Medulla oblongata (tissue), 1 donor: Measurements from ENCODE around the gene ZDHHC8.

Experiments
- DNase-seq: peaks from one replicate; pipeline ENCODE4 v3.0.0-alpha.2; 2015; ENCODE audit errors: extremely low spot score

Gene ZDHHC8

DNA sequence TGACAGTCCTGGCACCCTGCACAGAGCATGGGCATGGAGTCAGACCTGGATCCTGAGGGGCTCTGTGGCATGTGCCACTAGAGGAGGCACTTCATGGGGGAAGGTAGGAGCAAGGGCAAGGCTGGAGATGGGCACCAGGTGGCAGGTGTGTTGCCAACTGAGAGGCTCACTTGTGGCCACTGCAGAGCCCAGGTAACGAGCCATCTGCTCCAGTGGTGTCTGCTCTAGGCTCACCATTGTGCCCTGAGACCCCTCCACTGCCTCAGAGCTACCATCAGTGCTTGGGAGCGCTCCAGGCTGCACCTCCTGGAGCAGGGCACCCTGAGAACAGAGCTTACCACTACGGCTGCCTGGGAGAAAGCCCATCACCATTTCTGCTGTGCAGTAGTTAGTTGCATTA, 1.3 kb upstream of the ZDHHC8 start:
- DNase-seq = no peak

DNA sequence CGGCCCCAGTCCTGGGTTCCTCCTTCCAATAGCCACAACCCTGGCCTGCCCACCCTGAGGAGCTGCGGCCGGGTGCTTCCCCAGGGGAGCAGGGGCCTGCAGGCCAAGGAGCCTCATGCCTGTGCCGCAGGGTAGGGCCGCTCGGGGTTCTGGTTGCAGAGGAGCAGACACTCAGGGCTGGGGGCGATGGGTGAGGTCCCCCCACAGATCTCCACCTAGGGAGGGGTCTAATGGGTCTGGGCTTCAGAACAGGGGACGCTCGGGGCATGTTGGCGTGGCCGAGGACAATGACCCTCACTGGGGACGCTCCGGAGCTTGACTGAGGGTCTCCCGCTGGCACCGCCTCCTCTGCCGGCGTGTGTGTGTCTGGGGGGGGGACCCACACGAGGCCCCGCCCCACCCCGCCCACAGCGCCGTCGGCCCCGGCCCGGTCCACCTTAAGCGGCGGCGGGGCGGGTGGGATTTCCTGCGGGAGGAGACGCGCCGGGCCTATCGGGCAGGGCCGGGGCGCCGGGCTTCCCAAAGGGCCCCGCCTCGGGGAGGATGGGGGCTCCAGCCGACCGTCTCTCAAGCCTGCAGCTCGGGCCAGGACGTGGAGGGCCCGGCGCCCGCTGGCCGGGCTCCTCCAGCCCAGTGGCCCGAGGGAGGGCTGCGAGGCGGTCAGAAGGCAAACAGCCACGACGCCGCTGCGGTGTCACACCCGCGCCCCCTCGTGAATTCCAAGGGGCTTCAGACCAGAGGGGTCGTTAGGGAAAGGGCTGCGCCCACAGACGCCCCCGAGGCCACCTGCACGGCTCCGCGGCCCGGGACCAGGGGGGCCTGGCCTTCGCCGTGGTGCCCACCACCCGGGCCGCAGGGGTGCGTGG, 640 bp upstream of the ZDHHC8 start:
- DNase-seq = peak; percentile 89

DNA sequence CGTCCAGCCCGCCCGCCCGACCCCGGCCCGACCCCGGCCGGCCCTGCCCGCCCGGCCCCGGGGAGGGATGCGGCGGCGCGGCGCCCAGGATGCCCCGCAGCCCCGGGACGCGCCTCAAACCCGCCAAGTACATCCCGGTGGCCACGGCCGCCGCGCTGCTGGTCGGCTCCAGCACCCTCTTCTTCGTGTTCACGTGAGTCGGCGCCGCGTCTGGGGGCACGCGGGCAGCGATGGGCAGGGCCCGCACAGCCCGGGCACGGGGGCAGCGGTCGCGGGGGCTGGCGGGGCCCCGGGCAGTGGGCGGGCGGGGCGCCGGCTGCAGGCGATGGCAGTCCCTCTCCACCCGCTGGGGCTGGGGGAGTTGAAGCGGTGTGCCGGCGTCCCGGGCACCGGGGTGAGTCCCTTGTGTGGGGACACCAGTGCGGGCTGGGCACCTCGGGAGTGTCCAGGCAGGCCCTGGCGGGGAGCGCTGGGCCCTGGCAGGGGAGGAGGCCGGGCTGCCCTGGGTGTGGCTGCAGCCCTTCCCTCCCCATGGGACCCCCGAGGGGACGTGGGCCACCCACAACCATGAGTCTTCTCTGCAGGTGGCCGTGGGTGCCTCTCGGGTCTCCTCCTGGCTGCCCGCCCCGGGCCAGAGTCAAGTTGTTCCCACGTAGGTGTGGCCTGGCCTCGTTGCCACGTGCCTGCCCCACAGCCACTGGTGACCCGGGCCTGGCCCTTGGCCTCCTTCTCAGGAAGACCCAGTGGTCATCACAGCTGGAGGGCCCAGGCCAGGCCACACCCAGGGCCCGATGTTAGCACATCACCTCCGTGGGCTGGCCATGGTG, 468 bp downstream of the ZDHHC8 start:
- no peak for DNase-seq

DNA sequence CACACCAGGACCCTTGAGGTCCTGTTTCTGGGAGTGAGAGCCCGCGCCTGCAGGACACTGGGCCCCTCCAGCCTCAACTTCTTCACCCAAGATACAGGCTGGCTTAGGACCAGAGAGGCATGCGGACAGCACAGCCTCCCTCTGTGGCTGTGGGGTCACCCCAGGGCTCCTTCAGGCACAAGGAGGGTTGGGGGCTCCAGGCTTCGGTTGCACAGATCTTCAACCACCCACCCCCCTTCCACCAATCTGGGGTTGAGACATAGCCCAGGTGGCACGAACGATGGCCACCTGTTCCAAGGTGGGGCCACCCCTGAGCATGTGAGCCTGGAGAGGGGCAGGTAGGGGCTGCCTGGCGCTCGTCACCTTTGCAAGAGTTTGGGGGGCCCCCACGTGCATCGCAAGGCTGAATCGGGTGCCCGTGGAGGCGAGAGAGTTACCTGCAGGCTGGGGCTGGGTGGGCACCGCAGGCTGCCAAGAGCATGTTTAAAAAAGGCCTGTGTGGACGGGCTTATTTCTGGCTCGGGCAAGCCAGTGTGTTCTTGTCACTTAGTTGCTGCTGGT, 1.2 kb downstream of the ZDHHC8 start:
- DNase-seq = no peak

DNA sequence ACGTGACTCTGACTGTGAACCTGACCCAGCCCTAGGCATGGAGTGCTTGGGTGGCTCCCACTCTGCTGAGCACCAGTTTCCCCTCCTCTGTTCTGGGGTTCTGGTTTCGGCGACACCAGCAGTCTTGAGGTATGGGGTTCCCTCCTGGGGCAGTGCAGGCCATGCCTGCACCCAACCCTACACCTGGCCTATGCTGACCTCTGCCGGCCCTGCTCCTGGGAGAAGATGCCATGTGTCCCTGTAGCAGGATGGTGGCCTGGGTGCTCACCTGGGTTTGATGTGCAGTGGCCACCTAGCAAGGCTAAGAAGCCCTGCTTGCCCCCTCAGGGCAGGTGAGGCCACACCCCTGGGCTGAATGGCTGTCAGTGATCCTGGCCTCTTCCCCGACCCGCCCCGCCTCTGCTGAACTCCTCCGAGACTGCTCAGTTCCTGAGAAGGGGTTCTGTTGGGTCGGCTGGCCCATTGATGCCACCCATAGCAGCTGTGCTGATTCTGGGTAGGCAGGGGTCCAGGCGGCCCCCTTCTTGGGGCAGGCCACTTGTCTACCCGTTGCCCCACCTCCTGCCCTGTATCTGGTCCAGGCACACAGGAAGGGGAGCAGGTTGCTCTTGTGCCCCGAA, 2.4 kb downstream of the ZDHHC8 start:
- no peak for DNase-seq

DNA sequence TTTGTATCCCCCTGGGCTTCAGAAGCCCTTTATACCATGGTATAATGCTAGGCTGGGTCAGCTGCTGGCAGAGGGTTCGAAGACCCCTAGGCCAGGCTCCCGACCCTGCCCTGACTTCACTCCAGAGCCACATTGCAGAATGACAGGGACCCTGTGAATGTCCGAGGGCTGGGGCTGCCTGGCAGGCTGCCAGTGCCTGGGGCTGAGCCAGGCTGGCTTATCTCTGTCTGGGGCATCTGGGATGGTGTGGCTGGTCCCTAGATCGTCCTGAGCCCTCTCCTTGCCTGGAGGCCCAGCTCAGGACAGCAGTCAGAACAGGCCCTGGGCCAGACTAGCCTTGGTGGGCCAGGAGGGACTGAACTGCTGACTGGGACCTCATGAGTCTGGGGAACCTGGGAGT, 3.7 kb downstream of the ZDHHC8 start:
- DNase-seq = no peak

DNA sequence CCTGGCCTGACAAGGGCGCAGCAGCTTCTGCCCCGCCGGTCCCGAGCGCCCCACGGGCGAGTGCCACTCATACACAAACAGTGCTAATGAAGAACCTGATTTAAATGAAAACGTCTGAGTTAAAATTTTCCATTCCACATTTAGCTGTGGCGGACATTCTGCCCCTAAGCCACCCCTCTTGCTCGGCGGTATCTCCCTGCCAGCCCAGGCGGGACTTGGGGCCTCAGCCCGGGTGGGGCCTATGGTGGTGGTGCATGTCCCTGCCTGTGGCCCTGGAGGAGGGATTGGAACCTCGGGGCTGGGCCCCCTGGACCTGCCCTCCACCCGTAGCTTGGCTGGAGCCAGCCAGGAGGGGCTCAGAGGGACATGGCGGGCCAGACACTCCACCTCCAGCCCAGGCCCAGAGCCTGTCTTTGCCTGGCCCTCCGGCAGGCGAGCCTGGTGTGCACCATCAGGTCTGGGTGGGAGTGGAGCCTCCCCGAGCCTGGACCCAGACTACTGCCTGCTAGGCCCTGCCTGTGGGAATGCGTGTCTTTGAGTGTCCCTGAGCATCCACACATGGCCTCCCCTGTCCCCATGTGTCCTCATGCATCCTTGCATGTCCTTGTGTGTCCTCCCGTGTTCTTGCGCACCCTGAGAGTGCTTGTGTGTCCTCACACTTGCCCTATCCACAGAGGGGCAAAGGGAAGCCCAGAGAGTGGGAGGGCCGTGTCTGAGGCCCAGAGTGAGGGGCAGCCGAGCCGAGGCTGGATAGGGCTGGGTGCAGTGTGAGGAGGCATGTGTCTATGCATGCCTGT, 4.4 kb downstream of the ZDHHC8 start:
- DNase-seq = no peak

DNA sequence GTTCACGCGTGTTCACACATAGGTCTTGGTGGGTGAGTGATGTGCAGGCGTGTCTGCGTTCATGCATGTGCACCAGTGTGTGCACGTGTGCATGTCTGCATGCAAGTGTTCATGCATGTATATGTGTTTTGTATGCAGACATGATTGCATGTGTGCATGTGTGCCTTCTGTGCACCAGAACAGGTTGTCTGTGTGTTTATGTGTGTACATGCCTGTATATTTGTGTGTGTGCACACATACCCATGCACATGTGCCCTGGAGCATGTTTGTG, 4.9 kb downstream of the ZDHHC8 start:
- no peak for DNase-seq

DNA sequence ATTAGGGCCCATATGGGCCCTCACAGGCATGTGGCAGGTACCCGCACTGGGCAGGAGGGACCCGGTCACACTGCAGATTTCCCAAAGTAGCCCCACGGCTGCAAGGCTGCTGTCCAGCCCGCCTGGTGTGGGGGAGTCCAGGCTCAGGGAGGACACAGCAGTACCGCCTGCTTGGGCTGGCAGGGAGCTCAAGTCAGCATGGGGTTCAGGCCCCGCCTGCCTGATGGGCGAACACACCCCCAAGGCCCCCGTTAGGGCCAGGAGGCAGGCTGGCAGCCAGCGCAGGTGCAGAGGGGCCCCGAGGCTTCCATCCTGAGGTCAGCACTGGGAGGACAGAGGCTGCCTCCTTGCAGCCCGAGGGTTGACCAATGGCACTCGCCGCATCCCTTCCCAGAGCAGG, 5.5 kb downstream of the ZDHHC8 start:
- no peak for DNase-seq

DNA sequence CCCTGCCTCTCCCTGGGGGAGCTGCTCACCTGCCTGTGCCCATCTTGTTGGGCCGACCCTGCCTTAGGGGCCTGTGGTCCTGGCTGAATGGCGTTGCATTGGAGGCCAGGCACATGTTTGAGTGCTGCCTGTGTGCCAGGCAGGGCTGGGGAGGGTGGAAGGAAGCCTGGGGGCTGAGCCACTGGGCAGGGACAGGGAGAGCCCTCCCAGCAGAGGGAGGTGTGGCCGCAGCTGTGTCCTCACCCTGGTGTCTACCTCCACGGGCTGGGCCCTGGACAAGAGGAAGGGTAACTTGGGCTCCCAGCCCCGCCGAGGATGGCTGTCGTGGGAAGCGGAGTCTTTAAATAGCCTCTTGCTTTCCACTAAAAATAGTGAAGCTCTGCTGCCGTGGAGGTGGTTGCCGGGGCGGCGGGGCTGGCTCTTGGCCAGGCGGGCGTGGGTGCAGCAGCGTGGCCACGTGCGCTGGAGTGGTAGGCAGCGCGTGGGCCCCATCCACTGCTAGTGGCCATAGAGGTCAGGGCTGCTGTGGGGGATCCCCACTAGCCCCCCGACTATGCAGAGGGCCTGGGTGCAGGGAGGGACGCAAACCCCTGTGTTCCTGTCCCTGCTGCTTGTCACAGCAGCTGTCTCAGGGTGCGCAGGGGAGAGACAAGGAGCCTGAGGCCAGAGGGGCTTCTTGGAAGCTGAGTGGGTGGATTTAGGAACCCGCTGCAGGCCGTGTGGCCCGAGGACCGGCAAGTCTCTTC, 6.2 kb downstream of the ZDHHC8 start:
- DNase-seq = no peak

DNA sequence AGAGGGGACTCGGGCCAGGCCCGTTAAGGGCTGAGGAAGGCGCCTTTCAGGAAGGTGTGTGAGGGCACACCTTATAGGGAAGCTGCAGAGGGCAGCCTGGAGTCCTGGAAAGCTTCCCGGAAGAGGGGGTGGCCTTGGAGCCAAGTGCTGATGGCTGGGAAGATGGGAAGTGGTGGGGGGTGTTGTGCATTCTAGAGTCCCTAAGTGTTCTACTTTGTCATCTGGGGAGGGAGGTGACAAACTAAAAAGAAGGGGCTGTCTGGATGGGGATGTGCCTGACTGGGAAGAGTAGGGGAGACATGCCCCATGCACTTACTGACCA, 6.8 kb downstream of the ZDHHC8 start:
- DNase-seq = no peak

DNA sequence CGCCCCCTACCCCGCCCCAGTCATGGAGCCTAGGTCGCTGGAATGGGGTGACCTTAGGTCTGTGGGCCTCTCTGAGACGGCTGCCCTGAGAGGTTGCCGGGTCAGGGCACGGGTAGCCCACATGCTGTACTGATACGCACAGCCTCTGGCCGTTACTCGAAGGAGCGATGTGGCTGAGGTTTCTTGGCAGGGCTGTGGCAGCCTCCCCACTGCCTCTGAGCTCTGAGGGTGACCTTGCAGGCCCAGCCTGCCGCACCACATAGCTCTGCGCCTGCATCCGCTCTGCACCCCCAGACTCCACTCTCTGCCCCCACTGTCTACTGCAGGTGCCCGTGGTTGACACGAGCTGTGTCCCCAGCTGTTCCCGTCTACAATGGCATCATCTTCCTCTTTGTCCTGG, 7.3 kb downstream of the ZDHHC8 start:
- no peak for DNase-seq

DNA sequence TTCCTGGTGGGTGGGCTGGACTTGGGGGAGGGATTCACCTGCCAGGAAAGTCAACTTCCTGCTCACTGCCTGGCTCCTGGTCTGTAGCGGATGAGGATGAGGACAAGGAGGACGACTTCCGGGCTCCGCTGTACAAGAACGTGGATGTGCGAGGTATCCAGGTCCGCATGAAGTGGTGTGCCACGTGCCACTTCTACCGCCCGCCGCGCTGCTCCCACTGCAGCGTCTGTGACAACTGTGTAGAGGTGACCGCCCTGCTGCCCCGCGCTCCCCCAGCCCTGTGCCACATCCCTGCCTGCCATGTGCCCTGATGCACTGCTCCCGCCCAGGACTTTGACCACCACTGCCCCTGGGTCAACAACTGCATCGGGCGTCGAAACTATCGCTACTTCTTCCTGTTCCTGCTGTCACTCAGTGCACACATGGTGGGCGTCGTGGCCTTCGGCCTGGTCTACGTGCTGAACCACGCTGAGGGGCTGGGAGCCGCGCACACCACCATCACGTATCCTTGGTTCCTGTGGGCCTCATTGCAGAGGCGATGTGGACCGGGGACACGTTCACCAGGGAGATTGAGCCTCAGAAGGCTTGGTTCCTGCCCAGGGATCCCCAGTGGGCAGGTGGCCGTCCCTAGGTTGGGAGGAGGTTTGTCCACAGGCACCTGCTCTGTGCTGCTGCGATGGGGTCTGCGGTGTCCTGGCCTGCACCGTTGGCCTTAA, 7.9 kb downstream of the ZDHHC8 start:
- no peak for DNase-seq

DNA sequence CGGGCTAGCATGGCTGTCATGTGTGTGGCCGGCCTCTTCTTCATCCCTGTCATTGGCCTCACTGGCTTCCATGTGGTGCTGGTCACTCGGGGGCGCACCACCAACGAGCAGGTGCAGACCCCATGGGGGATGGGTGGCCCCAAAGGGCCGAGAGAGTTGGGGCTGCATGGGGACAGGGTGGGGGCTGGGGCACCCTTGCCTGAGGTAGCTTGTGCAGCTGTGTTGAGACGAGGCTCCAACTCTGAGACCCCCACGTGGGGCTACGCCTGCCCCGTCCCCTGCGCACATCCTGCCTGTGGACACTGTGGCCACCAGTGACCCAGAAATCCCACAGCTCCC, 8.5 kb downstream of the ZDHHC8 start:
- DNase-seq = no peak

DNA sequence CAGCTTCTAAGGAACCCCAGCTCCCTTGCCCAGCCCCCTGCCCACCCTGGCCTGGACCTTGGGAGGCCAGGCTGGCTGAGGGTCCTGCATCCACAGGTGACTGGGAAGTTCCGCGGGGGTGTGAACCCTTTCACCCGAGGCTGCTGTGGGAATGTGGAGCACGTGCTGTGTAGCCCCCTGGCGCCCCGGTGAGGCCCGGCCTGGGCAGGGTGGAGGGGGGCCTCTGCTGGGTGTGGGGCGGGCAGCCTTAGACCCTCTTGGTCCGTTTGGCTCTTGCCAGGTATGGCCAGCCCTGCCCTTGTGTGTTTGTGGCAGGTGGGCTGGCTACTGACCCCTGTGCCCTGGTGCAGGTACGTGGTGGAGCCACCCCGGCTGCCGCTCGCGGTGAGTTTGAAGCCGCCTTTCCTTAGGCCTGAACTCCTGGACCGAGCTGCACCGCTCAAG, 8.9 kb downstream of the ZDHHC8 start:
- DNase-seq = no peak

DNA sequence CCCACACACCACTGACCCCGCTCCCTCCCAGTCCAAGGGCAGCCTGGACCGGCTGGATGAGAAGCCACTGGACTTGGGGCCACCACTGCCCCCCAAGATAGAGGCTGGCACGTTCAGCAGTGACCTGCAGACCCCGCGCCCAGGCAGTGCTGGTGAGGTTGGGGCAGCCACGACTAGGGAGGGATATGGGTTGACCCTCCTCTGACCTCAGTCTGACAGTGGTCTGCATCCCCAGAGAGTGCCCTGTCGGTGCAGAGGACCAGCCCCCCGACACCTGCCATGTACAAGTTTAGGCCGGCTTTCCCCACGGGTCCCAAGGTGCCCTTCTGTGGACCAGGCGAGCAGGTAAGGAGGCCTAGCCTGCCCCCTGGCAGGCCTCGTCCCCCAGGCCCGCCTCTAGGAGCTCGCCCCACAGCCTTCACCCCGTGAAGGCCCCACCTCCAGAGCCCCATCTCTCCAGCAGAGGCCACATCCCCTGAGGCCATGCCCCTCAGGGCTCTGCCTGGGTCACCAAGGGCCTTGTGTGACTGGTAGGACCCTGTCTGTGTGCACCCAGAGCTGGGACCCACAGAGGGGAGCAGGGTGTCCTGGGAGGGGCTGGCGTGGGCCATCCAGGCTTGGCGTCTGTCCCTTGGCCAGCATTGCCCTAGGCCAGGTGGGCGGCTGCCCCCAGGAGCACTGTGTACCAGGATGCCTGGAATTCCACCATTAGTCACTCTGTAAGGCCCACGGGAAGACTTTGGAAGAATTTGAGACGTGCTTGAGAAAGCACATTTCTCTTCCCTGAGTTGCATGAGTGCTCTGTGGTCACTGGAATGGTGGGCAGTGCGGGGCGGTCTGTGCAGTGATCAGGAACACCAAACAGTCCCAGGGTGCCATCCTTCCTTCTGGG, 9.8 kb downstream of the ZDHHC8 start:
- DNase-seq = no peak

DNA sequence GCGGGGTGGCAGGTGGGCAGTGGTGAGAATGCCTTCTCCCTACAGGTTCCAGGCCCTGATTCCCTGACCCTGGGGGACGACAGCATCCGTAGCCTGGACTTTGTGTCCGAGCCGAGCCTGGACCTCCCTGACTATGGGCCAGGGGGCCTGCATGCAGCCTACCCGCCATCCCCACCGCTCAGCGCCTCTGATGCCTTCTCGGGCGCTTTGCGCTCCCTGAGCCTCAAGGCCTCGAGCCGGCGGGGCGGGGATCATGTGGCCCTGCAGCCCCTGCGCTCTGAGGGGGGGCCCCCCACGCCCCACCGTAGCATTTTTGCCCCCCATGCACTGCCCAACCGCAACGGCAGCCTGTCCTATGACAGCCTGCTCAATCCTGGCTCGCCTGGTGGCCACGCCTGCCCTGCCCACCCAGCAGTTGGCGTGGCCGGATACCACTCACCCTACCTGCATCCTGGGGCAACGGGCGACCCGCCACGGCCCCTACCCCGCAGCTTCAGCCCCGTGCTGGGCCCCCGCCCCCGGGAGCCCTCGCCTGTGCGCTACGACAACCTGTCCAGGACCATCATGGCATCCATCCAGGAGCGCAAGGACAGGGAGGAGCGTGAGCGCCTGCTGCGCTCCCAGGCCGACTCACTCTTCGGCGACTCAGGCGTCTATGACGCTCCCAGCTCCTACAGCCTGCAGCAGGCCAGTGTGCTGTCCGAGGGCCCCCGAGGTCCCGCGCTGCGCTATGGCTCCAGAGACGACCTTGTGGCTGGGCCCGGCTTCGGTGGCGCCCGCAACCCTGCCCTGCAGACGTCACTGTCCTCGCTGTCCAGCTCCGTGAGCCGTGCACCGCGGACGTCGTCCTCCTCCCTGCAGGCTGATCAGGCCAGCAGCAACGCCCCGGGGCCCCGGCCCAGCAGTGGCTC, 11.4 kb downstream of the ZDHHC8 start:
- DNase-seq = no peak

DNA sequence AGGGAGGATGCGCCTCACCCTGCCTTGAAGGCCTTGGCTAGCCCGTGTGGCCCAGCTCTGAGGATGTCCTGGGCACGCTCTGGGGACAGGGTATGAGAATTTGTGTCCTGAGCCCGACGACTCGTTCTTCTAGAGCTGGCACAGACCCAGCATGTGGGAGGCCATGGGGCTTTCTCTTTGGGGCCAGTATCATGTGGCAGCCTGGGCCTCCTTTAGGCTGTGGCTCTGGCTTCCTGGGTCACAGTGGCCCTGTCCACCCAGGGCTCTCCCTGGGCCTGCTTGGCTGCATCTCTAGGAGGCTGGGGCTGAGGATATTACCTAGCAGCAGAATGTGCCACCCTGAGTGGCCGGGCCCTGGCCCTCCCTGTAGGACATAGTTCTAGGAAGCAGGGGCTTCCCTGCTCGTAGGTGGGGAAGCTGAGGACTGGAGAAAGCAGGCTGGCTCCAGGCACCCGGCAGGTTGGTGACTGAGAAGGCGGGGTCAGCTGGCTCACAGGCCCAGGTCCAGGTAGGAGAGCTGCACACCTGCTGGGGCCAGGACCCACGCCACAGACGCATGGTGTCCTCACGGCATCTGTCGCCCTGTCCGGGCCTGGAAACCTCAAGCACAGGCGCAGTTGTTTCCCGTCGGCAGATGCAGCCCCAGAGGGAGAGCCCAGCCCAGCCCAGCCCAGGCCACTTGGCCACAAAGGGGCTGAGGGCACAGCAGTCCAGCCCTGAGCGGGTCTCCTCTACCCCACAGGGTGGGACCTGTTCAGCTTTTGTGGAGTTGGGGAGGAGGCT, 12.5 kb downstream of the ZDHHC8 start:
- no peak for DNase-seq
